ENCODE measurements around the gene TMEM213. TPM values are rescaled to one million over a fixed set of nuclear protein-coding genes. Genes with fewer than 3 reads are reported as not detected.

The TMEM213 gene
- total RNA-seq, 1 experiment from 2014 or later = 0.11 TPM

- TF ChIP-seq CTCF (IDR thresholded peaks at IDR 0.05) = no peak
- TF ChIP-seq NFYB (CRISPR knock-in tag; conservative IDR thresholded peaks at IDR 0.05; ENCODE audit: low read depth) = no peak
- no peak for TF ChIP-seq ZNF416 (CRISPR knock-in tag; IDR thresholded peaks at IDR 0.05)
- no peak for TF ChIP-seq NR1H2 (CRISPR knock-in tag; IDR thresholded peaks at IDR 0.05)
- TF ChIP-seq HMGA2 (CRISPR knock-in tag; IDR thresholded peaks at IDR 0.05) = no peak
- no peak for TF ChIP-seq ZBTB21 (CRISPR knock-in tag; IDR thresholded peaks at IDR 0.05; ENCODE audit: borderline replicate concordance)
- TF ChIP-seq MXD4 (CRISPR knock-in tag; IDR thresholded peaks at IDR 0.05; ENCODE audit: borderline replicate concordance) = no peak
- TF ChIP-seq KAT7 (CRISPR knock-in tag; IDR thresholded peaks at IDR 0.05; ENCODE audit: borderline replicate concordance) = no peak
- TF ChIP-seq ZNF425 (CRISPR knock-in tag; conservative IDR thresholded peaks at IDR 0.05) = no peak
- TF ChIP-seq HMGXB4 (CRISPR knock-in tag; IDR thresholded peaks at IDR 0.05) = no peak
- TF ChIP-seq ESRRA (CRISPR knock-in tag; IDR thresholded peaks at IDR 0.05; ENCODE audit: borderline replicate concordance) = no peak
Observed at GRCh38 chr7:138798836-138799235, 1.0 kb downstream of the TMEM213 start (continued).

DNA sequence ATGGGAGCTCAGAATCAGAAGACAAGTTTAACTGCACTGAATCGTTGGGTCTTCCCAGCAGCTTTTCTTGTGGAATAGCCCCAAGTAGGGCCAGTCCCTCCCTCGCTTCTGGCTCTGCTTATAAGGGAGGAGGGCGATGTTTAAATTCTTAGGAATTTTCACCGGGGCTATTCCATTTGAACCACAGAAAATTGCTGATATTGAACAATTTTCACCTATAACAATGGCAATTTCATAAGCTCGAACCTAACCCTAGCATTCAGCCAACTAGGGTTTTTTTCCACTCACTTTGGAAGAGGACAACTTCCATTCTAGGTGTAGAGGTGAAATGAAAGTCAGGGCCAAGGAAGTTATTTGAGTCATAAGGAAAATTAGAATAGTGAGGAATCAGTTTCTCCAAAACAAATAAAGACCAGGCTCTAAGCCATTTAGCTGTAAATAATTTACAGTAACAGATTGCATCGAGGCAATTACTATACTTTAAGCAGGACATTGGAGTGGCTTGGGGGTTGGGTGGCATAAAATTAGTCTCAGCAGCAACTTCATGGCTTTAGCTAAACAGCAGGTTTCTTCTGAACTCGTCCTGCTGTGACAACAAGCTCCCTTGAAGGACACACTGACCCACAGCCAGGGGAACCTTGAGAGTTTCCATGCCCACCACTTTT, 1.7 kb downstream of the TMEM213 start:
- CTCF ChIA-PET = no interaction called here
- no peak for DNase-seq (ENCODE audit: low spot score)
- TF ChIP-seq, protein P1, sequence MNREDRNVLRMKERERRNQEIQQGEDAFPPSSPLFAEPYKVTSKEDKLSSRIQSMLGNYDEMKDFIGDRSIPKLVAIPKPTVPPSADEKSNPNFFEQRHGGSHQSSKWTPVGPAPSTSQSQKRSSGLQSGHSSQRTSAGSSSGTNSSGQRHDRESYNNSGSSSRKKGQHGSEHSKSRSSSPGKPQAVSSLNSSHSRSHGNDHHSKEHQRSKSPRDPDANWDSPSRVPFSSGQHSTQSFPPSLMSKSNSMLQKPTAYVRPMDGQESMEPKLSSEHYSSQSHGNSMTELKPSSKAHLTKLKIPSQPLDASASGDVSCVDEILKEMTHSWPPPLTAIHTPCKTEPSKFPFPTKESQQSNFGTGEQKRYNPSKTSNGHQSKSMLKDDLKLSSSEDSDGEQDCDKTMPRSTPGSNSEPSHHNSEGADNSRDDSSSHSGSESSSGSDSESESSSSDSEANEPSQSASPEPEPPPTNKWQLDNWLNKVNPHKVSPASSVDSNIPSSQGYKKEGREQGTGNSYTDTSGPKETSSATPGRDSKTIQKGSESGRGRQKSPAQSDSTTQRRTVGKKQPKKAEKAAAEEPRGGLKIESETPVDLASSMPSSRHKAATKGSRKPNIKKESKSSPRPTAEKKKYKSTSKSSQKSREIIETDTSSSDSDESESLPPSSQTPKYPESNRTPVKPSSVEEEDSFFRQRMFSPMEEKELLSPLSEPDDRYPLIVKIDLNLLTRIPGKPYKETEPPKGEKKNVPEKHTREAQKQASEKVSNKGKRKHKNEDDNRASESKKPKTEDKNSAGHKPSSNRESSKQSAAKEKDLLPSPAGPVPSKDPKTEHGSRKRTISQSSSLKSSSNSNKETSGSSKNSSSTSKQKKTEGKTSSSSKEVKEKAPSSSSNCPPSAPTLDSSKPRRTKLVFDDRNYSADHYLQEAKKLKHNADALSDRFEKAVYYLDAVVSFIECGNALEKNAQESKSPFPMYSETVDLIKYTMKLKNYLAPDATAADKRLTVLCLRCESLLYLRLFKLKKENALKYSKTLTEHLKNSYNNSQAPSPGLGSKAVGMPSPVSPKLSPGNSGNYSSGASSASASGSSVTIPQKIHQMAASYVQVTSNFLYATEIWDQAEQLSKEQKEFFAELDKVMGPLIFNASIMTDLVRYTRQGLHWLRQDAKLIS (CRISPR knock-in tag; IDR thresholded peaks at IDR 0.05; ENCODE audit: borderline replicate concordance) = no peak
- no peak for TF ChIP-seq FOXJ3 (CRISPR knock-in tag; IDR thresholded peaks at IDR 0.05; ENCODE audit: borderline replicate concordance)
- no peak for TF ChIP-seq STAT6 (CRISPR knock-in tag; conservative IDR thresholded peaks at IDR 0.05; ENCODE audit: low read depth)
- no peak for TF ChIP-seq ZNF423 (CRISPR knock-in tag; IDR thresholded peaks at IDR 0.05)
- no peak for TF ChIP-seq JUN (CRISPR knock-in tag; IDR thresholded peaks at IDR 0.05)
- no peak for TF ChIP-seq FOXP4 (CRISPR knock-in tag; IDR thresholded peaks at IDR 0.05)
- no peak for TF ChIP-seq MLX (CRISPR knock-in tag; IDR thresholded peaks at IDR 0.05)
- TF ChIP-seq ATF3 (CRISPR knock-in tag; conservative IDR thresholded peaks at IDR 0.05) = no peak

More for the DNA sequence above, 1.7 kb downstream of the TMEM213 start:
- no peaks in the 10 kb centered on the region for H3K9me3 Mint-ChIP-seq
- H3K4me3 Mint-ChIP-seq = no peak overlapping the region
- POLR2A ChIA-PET = no interaction called here
- no peak overlapping the region for H3K27ac Mint-ChIP-seq
- H3K36me3 Mint-ChIP-seq = no peaks in the 10 kb centered on the region
- no peaks in the 10 kb centered on the region for H3K27me3 Mint-ChIP-seq (ENCODE audit: low read depth)
- ATAC-seq = no peak
- peaks cover 32% of the 10 kb centered on the region for H3K4me1 Mint-ChIP-seq

Measured in WTC11 (cell line).